Right ventricle myocardium superior (tissue), 1 donor: ENCODE measurements around the gene ZNF17. TPM values are rescaled to one million over a fixed set of nuclear protein-coding genes. Genes with fewer than 3 reads are reported as not detected.
A peak's percentile ranks its signal among the peaks of the same experiment; 100 is the strongest.

Source experiments
- ATAC-seq: fragments of 200-7000 bp; cut with Tn5 transposase; one replicate; pipeline ENCODE4 v1.9.1; 2020; ENCODE audit warnings: mild to moderate bottlenecking; ENCODE audit not compliant: poor library complexity
- DNase-seq: peaks from one replicate; pipeline ENCODE4 v3.0.0-alpha.2; 2020
- intact Hi-C: fragments of 100-400 bp; cut with DNase I; formaldehyde crosslinking; loops from one replicate; pipeline ENCODE4 v1.11.2; 2022
- total RNA-seq: library from RNA; stranded (reverse); fragmentation: NEBNext Ultra II Directional; extraction: Animal tissue kit (Norgen Biotek cat#: 25700); gene quantifications from one replicate; pipeline ENCODE4 v1.2.1, GENCODE V29; 2021
- donor health status: DM: no; HTN: yes; CAD: no; lungs with severe emphysema.

The ZNF17 gene
- total RNA-seq, 1 donor from 2014 or later = 10.1 TPM

DNA sequence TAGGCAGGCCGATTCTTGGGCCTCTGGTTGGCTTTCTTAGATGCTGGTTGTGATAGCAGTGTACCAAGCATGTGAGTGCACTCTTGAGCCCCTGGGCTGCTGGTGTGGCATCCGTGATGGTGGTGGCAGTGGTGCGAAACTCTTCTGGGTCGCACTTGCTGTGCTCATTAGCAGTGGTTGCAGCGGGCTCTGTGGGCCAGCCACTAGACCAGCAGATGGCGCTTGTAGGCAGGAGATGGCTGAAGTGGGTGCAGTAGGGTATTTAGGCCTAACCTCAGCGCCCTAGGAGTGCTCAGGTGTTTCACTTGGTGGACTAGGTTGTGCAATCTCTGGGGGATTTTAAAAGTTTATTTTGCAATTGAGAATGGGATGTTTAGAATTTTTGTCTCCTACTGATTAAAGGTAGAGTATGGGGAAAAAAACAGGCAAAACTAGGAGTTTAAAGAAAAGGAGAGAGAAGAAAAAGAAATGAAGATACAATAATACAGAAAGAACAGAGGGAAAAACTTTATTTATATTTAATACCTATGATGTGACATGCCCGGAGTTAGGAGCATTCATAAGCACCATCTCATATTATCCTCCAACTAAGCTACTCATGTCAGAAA, 4.3 kb upstream of the ZNF17 start:
- intact Hi-C loops = loop anchor here (10.0 kb wide), 1 partner anchor 748 kb away; the partner anchor contains the start of gene ZNF329
- DNase-seq = peak; percentile 69
- peak; percentile 64 for ATAC-seq

DNA sequence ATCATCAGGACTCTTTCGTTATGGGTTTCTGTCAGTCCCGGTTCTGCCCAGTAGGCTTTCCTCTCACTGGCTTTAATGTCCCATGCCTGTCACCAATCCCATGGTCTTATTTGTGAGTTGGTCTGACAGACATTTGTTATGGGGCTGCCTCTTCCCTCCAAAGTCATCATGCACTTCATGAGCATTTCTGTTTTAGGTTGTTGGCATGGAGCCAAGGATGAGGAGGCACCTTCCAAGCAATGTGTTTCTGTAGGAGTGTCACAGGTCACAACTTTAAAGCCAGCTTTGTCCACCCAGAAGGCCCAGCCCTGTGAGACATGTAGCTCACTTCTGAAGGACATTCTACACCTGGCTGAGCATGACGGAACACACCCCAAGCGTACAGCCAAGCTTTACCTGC, 8.5 kb downstream of the ZNF17 start:
- no peak for ATAC-seq
- intact Hi-C loops = no loop called here
- DNase-seq = no peak

GRCh38 chr19:57421037-57421436, 10.1 kb downstream of the ZNF17 start:
- intact Hi-C loops = no loop called here
- DNase-seq (no peak), ATAC-seq (no peak)

DNA sequence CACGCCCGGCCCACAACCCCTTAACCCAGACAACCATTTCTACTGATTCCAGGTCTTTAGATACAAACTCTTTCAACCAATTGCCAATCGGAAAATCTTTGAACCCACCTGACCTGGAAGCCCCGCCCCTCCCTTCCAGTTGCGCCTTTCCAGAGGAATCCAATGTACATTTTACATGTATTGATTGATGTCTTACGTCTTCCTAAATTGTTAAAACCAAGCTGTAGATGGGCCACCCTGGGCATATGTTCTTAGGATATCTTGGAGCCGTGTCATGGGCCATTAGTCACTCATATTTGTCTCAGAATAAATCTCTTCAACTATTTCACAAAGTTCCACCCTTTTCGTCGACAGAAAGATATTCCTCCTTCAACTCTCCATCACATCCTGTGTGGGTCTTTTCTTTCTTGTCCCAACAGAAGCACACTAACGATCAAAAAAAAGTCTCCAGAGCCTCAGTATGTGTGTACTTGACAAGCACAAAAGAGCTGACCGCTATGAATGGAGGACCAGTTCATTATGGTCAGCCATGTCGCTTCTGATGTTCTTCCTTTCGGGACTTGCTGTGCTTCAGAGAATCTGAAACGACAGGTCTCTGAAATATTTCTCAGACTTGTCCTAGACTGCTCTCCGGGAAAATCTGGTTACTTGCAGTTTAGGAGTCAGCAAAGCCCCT, 23.6 kb downstream of the ZNF17 start:
- ATAC-seq = no peak
- DNase-seq = no peak
- intact Hi-C loops = no loop called here

GRCh38 chr19:57435062-57435978, 24.4 kb downstream of the ZNF17 start, which contains the start of gene ZNF749:
TSS of gene ZNF749 (plus strand) at chr19:57435325. CDS start at chr19:57435579, 254 bp downstream.
- intact Hi-C loops = no loop called here
- DNase-seq (peak; percentile 98), ATAC-seq (peak; percentile 99)

DNA sequence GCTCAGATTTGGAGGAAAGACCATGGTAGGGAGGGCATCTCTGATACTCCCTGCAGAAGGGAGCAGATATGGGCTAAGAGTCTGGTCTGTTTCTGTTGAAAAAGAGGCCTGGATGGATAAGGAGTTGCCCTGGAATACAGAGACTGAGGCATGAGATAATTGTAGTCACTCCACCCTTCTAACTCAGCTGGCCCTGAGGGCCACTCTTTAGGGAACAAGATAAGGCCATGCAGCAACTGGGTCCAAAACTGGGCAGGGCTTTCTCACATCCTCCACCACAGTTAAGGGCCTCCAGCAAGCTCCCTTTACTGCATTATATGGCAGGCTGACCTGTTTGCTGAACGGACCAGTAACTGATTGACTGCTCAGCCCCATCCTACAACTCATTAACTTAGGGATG, 25.5 kb downstream of the ZNF17 start:
- DNase-seq (no peak), ATAC-seq (no peak)
- intact Hi-C loops = no loop called here

DNA sequence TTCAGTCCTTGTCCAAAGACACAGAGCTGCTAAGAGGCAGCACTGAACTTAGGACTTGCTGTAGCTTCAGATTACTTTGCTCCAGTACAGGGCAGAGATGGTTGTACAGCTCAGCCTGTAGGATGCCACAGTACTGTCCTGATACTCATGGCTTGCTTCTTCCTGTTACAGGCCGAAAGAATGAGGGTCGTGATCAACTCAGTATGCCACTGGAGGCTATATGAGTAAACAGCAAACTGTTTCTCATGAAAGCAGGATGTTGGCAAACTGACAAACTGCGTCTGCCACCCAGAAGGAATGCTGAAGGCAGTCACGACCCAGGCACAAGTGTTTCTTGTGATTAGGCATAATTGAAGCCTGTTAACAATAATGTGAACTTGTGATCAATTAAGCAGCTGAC, 27.0 kb downstream of the ZNF17 start:
- DNase-seq (no peak), ATAC-seq (no peak)
- intact Hi-C loops = no loop called here

DNA sequence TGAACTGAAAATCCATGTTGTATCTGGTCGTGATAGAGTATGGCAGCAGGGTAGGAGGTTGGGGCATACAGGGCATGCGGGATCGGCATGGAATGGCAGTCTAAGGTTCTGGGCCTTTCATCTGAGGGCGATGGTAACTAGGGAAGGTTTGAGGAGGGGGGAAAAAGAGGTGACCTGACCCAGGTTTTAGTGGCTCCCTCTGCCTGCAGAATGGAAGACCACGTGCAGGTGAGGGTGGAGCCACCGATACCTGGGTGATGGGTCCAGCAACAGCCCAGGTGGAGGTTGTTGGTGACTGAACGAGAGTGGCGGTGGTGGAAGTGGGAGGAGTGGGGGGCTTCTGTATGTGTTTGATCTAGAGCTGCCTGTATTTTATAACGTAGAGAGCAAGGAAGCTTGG, 28.0 kb downstream of the ZNF17 start:
- intact Hi-C loops = no loop called here
- DNase-seq = no peak
- no peak for ATAC-seq

GRCh38 chr19:57441979-57442752, 31.2 kb downstream of the ZNF17 start:
- intact Hi-C loops = no loop called here
- ATAC-seq (peak; percentile 68), DNase-seq (no peak)

- DNase-seq (no peak), ATAC-seq (no peak)
- intact Hi-C loops = no loop called here
Observed at GRCh38 chr19:57443121-57443696, 32.2 kb downstream of the ZNF17 start.

- intact Hi-C loops = no loop called here
- DNase-seq (no peak), ATAC-seq (no peak)
Observed at GRCh38 chr19:57452307-57452706, 41.3 kb downstream of the ZNF17 start.

DNA sequence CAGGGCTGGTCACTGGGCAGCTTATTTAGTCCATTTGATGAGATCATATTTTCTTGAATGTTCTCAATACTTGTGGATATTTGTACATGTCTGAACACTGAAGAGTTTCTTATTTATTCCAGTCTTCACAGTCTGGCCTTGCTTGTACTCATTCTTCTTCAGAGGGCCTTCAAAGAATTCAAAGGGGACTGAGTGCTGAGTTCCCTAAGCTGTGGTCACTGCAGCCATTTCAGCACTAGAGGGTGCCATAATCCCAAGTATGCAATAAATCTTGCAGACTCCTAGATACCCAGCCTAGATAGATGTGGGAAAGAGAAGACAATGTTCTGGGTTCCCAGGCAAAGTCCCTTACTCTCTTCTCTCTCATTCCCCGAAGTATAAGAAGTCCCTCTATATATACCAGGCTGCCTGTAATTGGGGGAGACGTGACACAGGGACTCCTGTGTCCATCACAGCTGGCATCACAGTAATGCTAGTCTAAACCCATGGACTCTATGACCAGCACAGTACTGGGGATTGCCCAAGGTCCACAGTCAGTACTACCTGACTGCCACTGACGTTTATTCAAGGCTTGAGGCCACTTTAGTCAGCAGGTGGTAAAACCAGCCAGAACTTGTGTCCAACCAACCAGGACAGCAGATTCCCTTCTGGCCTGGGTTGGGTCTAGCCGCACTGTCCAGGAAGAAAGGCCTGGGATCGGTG, 54.9 kb downstream of the ZNF17 start:
- ATAC-seq (peak; percentile 81), DNase-seq (no peak)
- intact Hi-C loops = no loop called here

- DNase-seq = peak; percentile 70
- peak; percentile 94 for ATAC-seq
- intact Hi-C loops = no loop called here
Observed at GRCh38 chr19:57466489-57466888, 55.5 kb downstream of the ZNF17 start.

Other genes starting within 250 kb of the ZNF17 start
- gene DUXA, start 243.7 kb upstream of the ZNF17 start, total RNA-seq = not detected
- 18.1 TPM for gene ZNF264, start 219.7 kb upstream of the ZNF17 start, total RNA-seq
- gene AURKC, start 180.1 kb upstream of the ZNF17 start, total RNA-seq = 0.91 TPM
- 8.4 TPM for gene ZNF805, start 170.5 kb upstream of the ZNF17 start, total RNA-seq
- gene ZNF460, start 130.7 kb upstream of the ZNF17 start, total RNA-seq = 23.0 TPM
- gene ZNF543, start 90.7 kb upstream of the ZNF17 start, total RNA-seq = 5.6 TPM
- gene ZNF304, start 59.9 kb upstream of the ZNF17 start, total RNA-seq = 7.5 TPM
- 9.1 TPM for gene TRAPPC2B, start 47.6 kb upstream of the ZNF17 start, total RNA-seq
- gene ZNF547, start 47.6 kb upstream of the ZNF17 start, total RNA-seq = 3.3 TPM
- 13.5 TPM for gene ZNF548, start 21.3 kb upstream of the ZNF17 start, total RNA-seq
- gene ZNF749, start 24.2 kb downstream of the ZNF17 start, total RNA-seq = 3.4 TPM
- 3.7 TPM for gene VN1R1, start 46.0 kb downstream of the ZNF17 start, total RNA-seq
- gene ZNF772, start 66.4 kb downstream of the ZNF17 start, total RNA-seq = 21.4 TPM
- 7.7 TPM for gene ZNF419, start 76.6 kb downstream of the ZNF17 start, total RNA-seq
- gene ZNF773, start 88.8 kb downstream of the ZNF17 start, total RNA-seq = 3.9 TPM
- gene ZNF549, start 116.2 kb downstream of the ZNF17 start, total RNA-seq = 4.2 TPM
- gene ZNF550, start 148.7 kb downstream of the ZNF17 start, total RNA-seq = 8.0 TPM
- 4.2 TPM for gene ZNF416, start 167.8 kb downstream of the ZNF17 start, total RNA-seq
- 3.8 TPM for gene ZIK1, start 173.0 kb downstream of the ZNF17 start, total RNA-seq
- 3.7 TPM for gene ZNF530, start 188.7 kb downstream of the ZNF17 start, total RNA-seq
- 15.7 TPM for gene ZNF134, start 203.1 kb downstream of the ZNF17 start, total RNA-seq
- gene ZNF211, start 222.0 kb downstream of the ZNF17 start, total RNA-seq = 8.6 TPM